ENCODE results near the gene HDDC2. TPM values are rescaled to one million over a fixed set of nuclear protein-coding genes. Genes with fewer than 3 reads are reported as not detected.

Gene HDDC2
- total and polyA plus RNA-seq, 2 of the 8 experiments (the other 6 are each of a cell fraction or from before 2014, with no cell fraction given) = 89.3 to 129 TPM

GRCh38 chr6:125275779-125276178 lies 26.0 kb downstream of the HDDC2 start:
- Histone ChIP-seq H3K23me2 (ENCODE audit: low read depth, low read length) (no peaks in the 10 kb centered on the region), H3K27me3 (replicated peaks in 1 of 4; ENCODE audit: control insufficient read depth in 3 of 4, extremely low read depth in 1 of 4, insufficient read depth in 3 of 4, low read length in 3 of 4) (no peaks in the 10 kb centered on the region), H3K9ac (replicated peaks in 1 of 4; ENCODE audit: extremely low read depth in 1 of 4, low read depth in 3 of 4, low read length in 3 of 4) (no peak overlapping the region), H2AFZ (ENCODE audit: low read length) (no peak overlapping the region), H4K20me1 (replicated peaks in 1 of 2; ENCODE audit: control insufficient read depth in 1 of 2, insufficient read depth in 2 of 2, low read length in 2 of 2) (no peaks in the 10 kb centered on the region), H3K79me1 (ENCODE audit: low read depth, low read length) (no peaks in the 10 kb centered on the region), H4K8ac (ENCODE audit: extremely low read depth, insufficient read depth, low read length) (no peak overlapping the region), H3K36me3 (ENCODE audit: control insufficient read depth in 2 of 4, insufficient read depth in 4 of 4, low read length in 3 of 4) (peaks cover 0 to 23% (median 7%) of the 10 kb centered on the region in 4 experiments; a peak in 4 of 8 replicates), H3K23ac (ENCODE audit: insufficient read length) (no peak overlapping the region), H2BK15ac (ENCODE audit: low read length) (no peak overlapping the region), H3K4me3 (ENCODE audit: extremely low read depth in 1 of 4, insufficient read depth in 2 of 4, low read depth in 3 of 4, low read length in 4 of 4) (no peak overlapping the region), H3K56ac (replicated peaks; ENCODE audit: insufficient read length, low read depth, low read length) (no peak overlapping the region), H3K14ac (ENCODE audit: insufficient read length) (no peak overlapping the region), H2AK5ac (ENCODE audit: low read depth, low read length) (no peak overlapping the region), H3K27ac (ENCODE audit: low read depth, low read length) (no peak overlapping the region), H3K4me2 (ENCODE audit: insufficient read depth in 1 of 2, low read depth in 2 of 2, low read length in 2 of 2) (no peak overlapping the region), H3K79me2 (ENCODE audit: control insufficient read depth in 1 of 2, insufficient read depth in 2 of 2, low read length in 2 of 2) (0 out of 4 replicates have a peak, but pooled peaks cover 0 to 3% of the 10 kb centered on the region in 2 experiments), H2BK12ac (ENCODE audit: low read depth, low read length) (no peak overlapping the region), H2BK5ac (ENCODE audit: low read depth, low read length) (no peak overlapping the region), H4K91ac (replicated peaks; ENCODE audit: insufficient read length, low read length) (no peak overlapping the region), H3K9me3 (ENCODE audit: insufficient read depth in 2 of 2, low read depth in 1 of 2, low read length in 1 of 2) (no peaks in the 10 kb centered on the region), H2BK20ac (ENCODE audit: low read length) (no peak overlapping the region), H3K18ac (ENCODE audit: extremely low read depth, low read length) (no peak overlapping the region), H3K4ac (replicated peaks; ENCODE audit: insufficient read length, low read depth, low read length) (no peak overlapping the region), H4K5ac (ENCODE audit: insufficient read length, low read depth, low read length) (no peak overlapping the region), H2BK120ac (replicated peaks; ENCODE audit: low read depth, low read length) (no peak overlapping the region), H3K4me1 (replicated peaks in 1 of 4; ENCODE audit: control insufficient read depth in 3 of 4, insufficient read depth in 4 of 4, low read length in 3 of 4) (no peaks in the 10 kb centered on the region)
- CTCF ChIA-PET (ENCODE audit: partially characterized antibody) = no interaction called here
- WGBS, 2 experiments (ENCODE audit: extremely low coverage in 1 of 2, insufficient coverage in 1 of 2, insufficient read length in 1 of 2, insufficient replicate concordance in 2 of 2, low coverage in 1 of 2, low lambda C conversion rate in 2 of 2, missing lambda C conversion rate in 1 of 2) = 95% methylated on average over 3 of the region's 3 CpGs; no CpG with 5 or more reads in 1 of the 2 experiments
- FAIRE-seq = no peak
- POLR2A ChIA-PET (ENCODE audit: partially characterized antibody) = no interaction called here
- DNase-seq (ENCODE audit: low read depth in 1 of 2, low spot score in 2 of 2) = no peak
- no peak for TF ChIP-seq EP300 (IDR thresholded peaks at IDR 0.05; ENCODE audit: borderline replicate concordance in 1 of 2, low read depth in 2 of 2, low read length in 2 of 2)
- no peak for TF ChIP-seq GTF2F1 (IDR thresholded peaks at IDR 0.05; ENCODE audit: borderline replicate concordance, low read depth, low read length)
- no peak for TF ChIP-seq TAF1 (IDR thresholded peaks at IDR 0.05; ENCODE audit: low read depth, low read length)
- no peak for TF ChIP-seq RAD21 (IDR thresholded peaks at IDR 0.05 in 1 of 2, conservative IDR thresholded peaks at IDR 0.05 in 1 of 2; ENCODE audit: low read depth in 2 of 2, low read length in 2 of 2)
- TF ChIP-seq SIX5 (IDR thresholded peaks at IDR 0.05; ENCODE audit: low read depth, low read length) = no peak
- TF ChIP-seq SAP30 (IDR thresholded peaks at IDR 0.05; ENCODE audit: insufficient read depth, insufficient replicate concordance, low read length) = no peak
- TF ChIP-seq POLR2AphosphoS5 (IDR thresholded peaks at IDR 0.05; ENCODE audit: low read depth, low read length) = no peak
- TF ChIP-seq KDM1A (IDR thresholded peaks at IDR 0.05; ENCODE audit: borderline replicate concordance, low read length) = no peak

Data from H1 (cell line).